Mesendoderm (in vitro differentiated cells): ENCODE results near the gene FIGNL2.

Experiments
- DNase-seq: peaks from one replicate; pipeline ENCODE4 v3.0.0; 2013
- H2AK5ac ChIP-seq: 2 replicates; pipeline ENCODE4 v1.6.1; 2013; ENCODE audit warnings: low read length, inconsistent platforms
- H2BK120ac ChIP-seq: 2 replicates; pipeline ENCODE4 v1.6.1; 2013; ENCODE audit warnings: low read depth, mild to moderate bottlenecking, low read length, moderate library complexity, mixed read lengths
- H2BK15ac ChIP-seq: replicated peaks from 2 replicates; pipeline ENCODE4 v1.6.1; 2013; ENCODE audit warnings: low read depth, mild to moderate bottlenecking, moderate library complexity
- H2BK5ac ChIP-seq: 2 replicates; pipeline ENCODE4 v1.6.1; 2013; ENCODE audit warnings: low read length, inconsistent platforms
- H3K18ac ChIP-seq: 2 replicates; pipeline ENCODE4 v1.6.1; 2013; ENCODE audit warnings: mild to moderate bottlenecking, low read length, mixed read lengths
- H3K23ac ChIP-seq: one replicate; pipeline ENCODE4 v1.6.1; 2013; ENCODE audit warnings: low read length
- H3K27ac ChIP-seq: 2 replicates; pipeline ENCODE4 v1.5.1; 2013; ENCODE audit warnings: low read depth, mild to moderate bottlenecking, inconsistent platforms, low read length, moderate library complexity
- H3K27me3 ChIP-seq: 2 replicates; pipeline ENCODE4 v1.6.1; 2013; ENCODE audit warnings: low read length, control low read depth, mild to moderate bottlenecking, inconsistent platforms; ENCODE audit not compliant: insufficient read depth, poor library complexity
- H3K36me3 ChIP-seq: 2 replicates; pipeline ENCODE4 v1.6.1; 2013; ENCODE audit warnings: low read length, inconsistent platforms; ENCODE audit not compliant: control insufficient read depth, insufficient read depth
- H3K4ac ChIP-seq: one replicate; pipeline ENCODE4 v1.6.1; 2013; ENCODE audit warnings: low read depth, mild to moderate bottlenecking, low read length, moderate library complexity
- H3K4me1 ChIP-seq: 2 replicates; pipeline ENCODE4 v1.6.1; 2013; ENCODE audit warnings: low read depth, low read length, inconsistent platforms; ENCODE audit not compliant: control insufficient read depth
- H3K4me2 ChIP-seq: 2 replicates; pipeline ENCODE4 v1.6.1; 2013; ENCODE audit warnings: low read length
- H3K4me3 ChIP-seq: 2 replicates; pipeline ENCODE4 v1.5.1; 2013; ENCODE audit warnings: mild to moderate bottlenecking, low read length
- H3K56ac ChIP-seq: one replicate; pipeline ENCODE4 v1.6.1; 2013; ENCODE audit warnings: low read length
- H3K79me1 ChIP-seq: 2 replicates; pipeline ENCODE4 v1.6.1; 2013; ENCODE audit warnings: low read length, inconsistent platforms
- H3K79me2 ChIP-seq: 2 replicates; pipeline ENCODE4 v1.6.1; 2013; ENCODE audit warnings: mild to moderate bottlenecking, low read length; ENCODE audit not compliant: control insufficient read depth, insufficient read depth
- H3K9ac ChIP-seq: 2 replicates; pipeline ENCODE4 v1.6.1; 2013; ENCODE audit warnings: low read length, inconsistent platforms
- H4K5ac ChIP-seq: one replicate; pipeline ENCODE4 v1.6.1; 2013; ENCODE audit warnings: low read length
- H4K8ac ChIP-seq: one replicate; pipeline ENCODE4 v1.6.1; 2013; ENCODE audit warnings: low read depth, mild to moderate bottlenecking, control low read depth, low read length, moderate library complexity
- WGBS: extraction: QIAGEN DNeasy Blood & Tissue Kit; methylation state at CpG from one replicate; pipeline ENCODE4 v1.1.7; 2013; ENCODE audit warnings: low lambda C conversion rate, missing lambda C conversion rate; ENCODE audit not compliant: insufficient coverage; ENCODE audit errors: extremely low coverage; 5-methylcytosine and 5-hydroxymethylcytosine counted together

FIGNL2 gene

GRCh38 chr12:51838036-51838435, 10.5 kb downstream of the FIGNL2 start:
- Histone ChIP-seq H2BK120ac (no peak overlapping the region), H3K4me3 (no peak overlapping the region), H3K79me2 (no peaks in the 10 kb centered on the region), H3K36me3 (no peaks in the 10 kb centered on the region), H4K5ac (no peak overlapping the region), H4K8ac (no peak overlapping the region), H3K4me1 (no peaks in the 10 kb centered on the region), H2BK5ac (no peak overlapping the region), H3K9ac (no peak overlapping the region), H3K23ac (no peak overlapping the region), H3K79me1 (no peaks in the 10 kb centered on the region), H2AK5ac (no peak overlapping the region), H3K27me3 (no peaks in the 10 kb centered on the region), H3K27ac (no peak overlapping the region), H3K4ac (no peak overlapping the region), H3K4me2 (no peak overlapping the region), H2BK15ac (no peak overlapping the region), H3K56ac (no peak overlapping the region), H3K18ac (no peak overlapping the region)
- WGBS: no CpG with 5 or more reads among the region's 4 CpGs
- no peak for DNase-seq

- H2BK5ac ChIP-seq: no peak overlapping the region
- H3K4me3 ChIP-seq: no peak overlapping the region
- no peaks in the 10 kb centered on the region for H3K36me3 ChIP-seq
- no peaks in the 10 kb centered on the region for H3K79me1 ChIP-seq
- no peak for DNase-seq
- no peak overlapping the region for H3K4ac ChIP-seq
- no peak overlapping the region for H3K18ac ChIP-seq
- H3K79me2 ChIP-seq: no peaks in the 10 kb centered on the region
- no peak overlapping the region for H3K9ac ChIP-seq
- no peak overlapping the region for H4K5ac ChIP-seq
- peak overlapping the region; percentile 34 for H3K56ac ChIP-seq
- no peak overlapping the region for H2BK120ac ChIP-seq
- no CpG with 5 or more reads among the region's 7 CpGs for WGBS
- H2BK15ac ChIP-seq: no peak overlapping the region
- H3K23ac ChIP-seq: no peak overlapping the region
- no peak overlapping the region for H4K8ac ChIP-seq
- no peak overlapping the region for H3K4me2 ChIP-seq
- no peaks in the 10 kb centered on the region for H3K27me3 ChIP-seq
- no peak overlapping the region for H2AK5ac ChIP-seq
- no peaks in the 10 kb centered on the region for H3K4me1 ChIP-seq
- H3K27ac ChIP-seq: no peak overlapping the region
These were observed 11.2 kb downstream of the FIGNL2 start for GRCh38 chr12:51837286-51837685.

GRCh38 chr12:51836827-51837173, 11.7 kb downstream of the FIGNL2 start:
- no peak for DNase-seq
- H3K9ac ChIP-seq: no peak overlapping the region

GRCh38 chr12:51836041-51836826, 12.3 kb downstream of the FIGNL2 start:
- H3K27ac ChIP-seq: no peak overlapping the region
- no peak overlapping the region for H4K8ac ChIP-seq
- no peak overlapping the region for H3K56ac ChIP-seq
- no peak overlapping the region for H2BK120ac ChIP-seq
- H3K4me2 ChIP-seq: no peak overlapping the region
- no peak overlapping the region for H3K23ac ChIP-seq
- no peaks in the 10 kb centered on the region for H3K27me3 ChIP-seq
- no peak overlapping the region for H4K5ac ChIP-seq
- no peak overlapping the region for H3K18ac ChIP-seq
- H2BK5ac ChIP-seq: no peak overlapping the region
- WGBS: no CpG with 5 or more reads among the region's 13 CpGs
- H2BK15ac ChIP-seq: no peak overlapping the region
- no peaks in the 10 kb centered on the region for H3K79me2 ChIP-seq
- no peaks in the 10 kb centered on the region for H3K4me1 ChIP-seq
- no peaks in the 10 kb centered on the region for H3K79me1 ChIP-seq
- no peak overlapping the region for H3K4me3 ChIP-seq
- peak; percentile 80 for DNase-seq
- H2AK5ac ChIP-seq: no peak overlapping the region
- H3K9ac ChIP-seq: no peak overlapping the region
- no peaks in the 10 kb centered on the region for H3K36me3 ChIP-seq
- H3K4ac ChIP-seq: no peak overlapping the region

More at GRCh38 chr12:51836827-51837173, 11.7 kb downstream of the FIGNL2 start:
- no peaks in the 10 kb centered on the region for H3K4me1 ChIP-seq
- no peaks in the 10 kb centered on the region for H3K79me2 ChIP-seq
- no peak overlapping the region for H2BK15ac ChIP-seq
- H4K5ac ChIP-seq: no peak overlapping the region
- H3K4me3 ChIP-seq: no peak overlapping the region
- no peak overlapping the region for H3K27ac ChIP-seq
- no peak overlapping the region for H4K8ac ChIP-seq
- H2BK5ac ChIP-seq: no peak overlapping the region
- no CpG with 5 or more reads among the region's 6 CpGs for WGBS
- no peak overlapping the region for H3K23ac ChIP-seq
- H3K4me2 ChIP-seq: no peak overlapping the region
- no peaks in the 10 kb centered on the region for H3K27me3 ChIP-seq
- H3K4ac ChIP-seq: no peak overlapping the region
- no peak overlapping the region for H2BK120ac ChIP-seq
- no peaks in the 10 kb centered on the region for H3K36me3 ChIP-seq
- no peak overlapping the region for H2AK5ac ChIP-seq
- H3K56ac ChIP-seq: no peak overlapping the region
- H3K18ac ChIP-seq: no peak overlapping the region
- H3K79me1 ChIP-seq: no peaks in the 10 kb centered on the region

GRCh38 chr12:51834411-51834810, 14.1 kb downstream of the FIGNL2 start:
- no CpG with 5 or more reads among the region's 11 CpGs for WGBS
- no peaks in the 10 kb centered on the region for H3K36me3 ChIP-seq

More at GRCh38 chr12:51834411-51834810, 14.1 kb downstream of the FIGNL2 start:
- no peak overlapping the region for H3K56ac ChIP-seq
- H3K4me3 ChIP-seq: no peak overlapping the region
- no peak for DNase-seq
- no peak overlapping the region for H3K4me2 ChIP-seq
- no peak overlapping the region for H2BK120ac ChIP-seq
- H3K27ac ChIP-seq: no peak overlapping the region
- no peak overlapping the region for H2BK15ac ChIP-seq
- no peak overlapping the region for H2AK5ac ChIP-seq
- no peak overlapping the region for H4K5ac ChIP-seq
- no peaks in the 10 kb centered on the region for H3K79me1 ChIP-seq
- H3K23ac ChIP-seq: no peak overlapping the region
- no peak overlapping the region for H3K18ac ChIP-seq
- no peak overlapping the region for H3K9ac ChIP-seq
- no peaks in the 10 kb centered on the region for H3K4me1 ChIP-seq
- H2BK5ac ChIP-seq: no peak overlapping the region
- H3K79me2 ChIP-seq: no peaks in the 10 kb centered on the region
- H3K27me3 ChIP-seq: no peaks in the 10 kb centered on the region
- no peak overlapping the region for H4K8ac ChIP-seq
- H3K4ac ChIP-seq: no peak overlapping the region
